ENCODE results near the gene IL4. TPM values are rescaled to one million over a fixed set of nuclear protein-coding genes. Genes with fewer than 3 reads are reported as not detected.

Gene IL4
- total RNA-seq, 1 donor: not detected

GRCh38 chr5:132686193-132686592, 12.4 kb downstream of the IL4 start:
- Histone ChIP-seq H3K9me3 (ENCODE audit: low read depth, low read length) (no peaks in the 10 kb centered on the region), H3K36me3 (ENCODE audit: insufficient read depth, low read length) (no peaks in the 10 kb centered on the region), H3K4me1 (ENCODE audit: insufficient read depth, low read length) (peaks cover 11% of the 10 kb centered on the region), H3K4me3 (ENCODE audit: insufficient read depth, low read length) (no peak overlapping the region), H2AFZ (ENCODE audit: low read length) (no peak overlapping the region), H3K27ac (ENCODE audit: low read depth, low read length) (no peak overlapping the region), H3K4me2 (ENCODE audit: insufficient read depth, low read length) (no peak overlapping the region), H3K27me3 (ENCODE audit: insufficient read depth, low read length) (no peaks in the 10 kb centered on the region), H4K20me1 (ENCODE audit: insufficient read depth, low read length) (no peaks in the 10 kb centered on the region), H3K79me2 (ENCODE audit: insufficient read depth, low read length) (no peaks in the 10 kb centered on the region)
- no peak for DNase-seq (ENCODE audit: insufficient read length, low spot score, missing footprints)
- no peak for TF ChIP-seq CTCF (IDR thresholded peaks at IDR 0.05; ENCODE audit: extremely low read depth, low read depth, low read length)

GRCh38 chr5:132687995-132688394, 14.2 kb downstream of the IL4 start:
- Histone ChIP-seq H3K79me2 (ENCODE audit: insufficient read depth, low read length) (no peaks in the 10 kb centered on the region), H3K27ac (ENCODE audit: low read depth, low read length) (no peak overlapping the region), H4K20me1 (ENCODE audit: insufficient read depth, low read length) (no peaks in the 10 kb centered on the region), H3K9me3 (ENCODE audit: low read depth, low read length) (no peaks in the 10 kb centered on the region), H3K4me3 (ENCODE audit: insufficient read depth, low read length) (no peak overlapping the region), H3K27me3 (ENCODE audit: insufficient read depth, low read length) (no peaks in the 10 kb centered on the region), H3K4me2 (ENCODE audit: insufficient read depth, low read length) (no peak overlapping the region), H3K4me1 (ENCODE audit: insufficient read depth, low read length) (peaks cover 11% of the 10 kb centered on the region), H2AFZ (ENCODE audit: low read length) (no peak overlapping the region), H3K36me3 (ENCODE audit: insufficient read depth, low read length) (no peaks in the 10 kb centered on the region)
- no peak for TF ChIP-seq CTCF (IDR thresholded peaks at IDR 0.05; ENCODE audit: extremely low read depth, low read depth, low read length)
- no peak for DNase-seq (ENCODE audit: insufficient read length, low spot score, missing footprints)

GRCh38 chr5:132688536-132689339, 14.9 kb downstream of the IL4 start:
- no peaks in the 10 kb centered on the region for H3K36me3 ChIP-seq (ENCODE audit: insufficient read depth, low read length)
- H4K20me1 ChIP-seq (ENCODE audit: insufficient read depth, low read length): no peaks in the 10 kb centered on the region
- H3K4me3 ChIP-seq (ENCODE audit: insufficient read depth, low read length): no peak overlapping the region
- no peak overlapping the region for H2AFZ ChIP-seq (ENCODE audit: low read length)
- H3K4me1 ChIP-seq (ENCODE audit: insufficient read depth, low read length): peaks cover 11% of the 10 kb centered on the region
- H3K27ac ChIP-seq (ENCODE audit: low read depth, low read length): no peak overlapping the region
- H3K27me3 ChIP-seq (ENCODE audit: insufficient read depth, low read length): no peaks in the 10 kb centered on the region
- no peaks in the 10 kb centered on the region for H3K9me3 ChIP-seq (ENCODE audit: low read depth, low read length)
- no peak overlapping the region for H3K4me2 ChIP-seq (ENCODE audit: insufficient read depth, low read length)
- TF ChIP-seq CTCF (IDR thresholded peaks at IDR 0.05; ENCODE audit: extremely low read depth, low read depth, low read length): no peak
- no peaks in the 10 kb centered on the region for H3K79me2 ChIP-seq (ENCODE audit: insufficient read depth, low read length)
- no peak for DNase-seq (ENCODE audit: insufficient read length, low spot score, missing footprints)

- Histone ChIP-seq H3K36me3 (ENCODE audit: insufficient read depth, low read length) (no peaks in the 10 kb centered on the region), H3K27ac (ENCODE audit: low read depth, low read length) (no peak overlapping the region), H3K27me3 (ENCODE audit: insufficient read depth, low read length) (no peaks in the 10 kb centered on the region), H3K79me2 (ENCODE audit: insufficient read depth, low read length) (no peaks in the 10 kb centered on the region), H2AFZ (ENCODE audit: low read length) (no peak overlapping the region), H4K20me1 (ENCODE audit: insufficient read depth, low read length) (no peaks in the 10 kb centered on the region), H3K4me2 (ENCODE audit: insufficient read depth, low read length) (no peak overlapping the region), H3K4me3 (ENCODE audit: insufficient read depth, low read length) (no peak overlapping the region), H3K4me1 (ENCODE audit: insufficient read depth, low read length) (peaks cover 10% of the 10 kb centered on the region), H3K9me3 (ENCODE audit: low read depth, low read length) (no peaks in the 10 kb centered on the region)
- TF ChIP-seq CTCF (IDR thresholded peaks at IDR 0.05; ENCODE audit: extremely low read depth, low read depth, low read length): no peak
- no peak for DNase-seq (ENCODE audit: insufficient read length, low spot score, missing footprints)
These were observed 15.7 kb downstream of the IL4 start for GRCh38 chr5:132689513-132689912.
